K562 (cell line): ENCODE measurements around the gene FAM98C. TPM values are rescaled to one million over a fixed set of nuclear protein-coding genes. Genes with fewer than 3 reads are reported as not detected.

Experiments
- ATAC-seq: fragments of 200-7000 bp; cut with Tn5 transposase; 3 replicates; pipeline ENCODE4 v1.9.1; 2020; ENCODE audit warnings: moderate library complexity
- BruUV-seq: library from RNA; stranded (reverse); fragments of 400-500 nt; replicated peaks from 2 replicates; lab custom pipeline; 2021; lab: Mats Ljungman, UMichigan
- CTCF ChIA-PET: fragments of 300-600 bp; formaldehyde crosslinking; extraction: SDS; loops from one replicate; lab custom pipeline; 2021; ENCODE audit warnings: low intra/inter-chr PET ratio; lab: Yijun Ruan, JAX
- POLR2A ChIA-PET: fragments of 300-600, 350-650 bp; sonication (Branson Sonifier 250); formaldehyde crosslinking; extraction: SDS; loops from one replicate; lab custom pipeline; 2021; ENCODE audit warnings: antibody characterized with exemption, inconsistent platforms; lab: Yijun Ruan, JAX
- DNase-seq, 4 experiments: peaks; one replicate each; pipeline versions ENCODE4 v3.0.0 to v3.0.0-alpha.2; 2011 to 2018; ENCODE audit warnings: low spot score in 3 of 4, mixed read lengths in 3 of 4; ENCODE audit errors: extremely low read depth in 1 of 4
- FAIRE-seq: peaks from 2 replicates; lab custom pipeline; 2011; peaks lifted over from hg19 to GRCh38; lab: Jason Lieb, UNC
- H2AFZ ChIP-seq: 2 replicates; pipeline ENCODE4 v1.6.0; 2011; ENCODE audit warnings: low read depth, low read length, control low read depth, inconsistent platforms
- H3K27ac ChIP-seq: fragments of 200-600 bp; 3 replicates; pipeline ENCODE4 v1.8.0; 2011; ENCODE audit warnings: low read depth, mild to moderate bottlenecking, control low read depth, inconsistent platforms, low read length, moderate library complexity, mixed read lengths; ENCODE audit errors: extremely low read depth
- H3K27me3 ChIP-seq, 2 experiments: fragments of 300-600 bp in 1 of 2; 2 replicates in 1 of 2; 3 replicates in 1 of 2; pipeline versions ENCODE4 v1.6.0 to v1.8.0; 2011; ENCODE audit warnings: inconsistent platforms in 2 of 2, low read length in 2 of 2, mild to moderate bottlenecking in 1 of 2, mixed read lengths in 1 of 2, moderate library complexity in 1 of 2; ENCODE audit not compliant: control insufficient read depth in 2 of 2, insufficient read depth in 2 of 2
- H3K36me3 ChIP-seq: fragments of 300-600 bp; 3 replicates; pipeline ENCODE4 v1.8.0; 2011; ENCODE audit warnings: mild to moderate bottlenecking, low read length, inconsistent platforms; ENCODE audit not compliant: control insufficient read depth, insufficient read depth
- H3K4me1 ChIP-seq, 2 experiments: fragments of 200-600 bp in 1 of 2; replicated peaks in 1 of 2; 2 replicates in 1 of 2; 3 replicates in 1 of 2; pipeline versions ENCODE4 v1.5.1 to v1.8.0; 2011; ENCODE audit warnings: inconsistent platforms in 2 of 2, low read length in 2 of 2, mild to moderate bottlenecking in 1 of 2, mixed read lengths in 1 of 2, moderate library complexity in 1 of 2; ENCODE audit not compliant: control insufficient read depth in 2 of 2, insufficient read depth in 2 of 2
- H3K4me2 ChIP-seq: 2 replicates; pipeline ENCODE4 v1.6.1; 2011; ENCODE audit warnings: low read length, control low read depth, inconsistent platforms, mixed read lengths; ENCODE audit not compliant: insufficient read depth
- H3K4me3 ChIP-seq: fragments of 200-600 bp; sonication (generic), shearing (Covaris generic); 2 replicates; pipeline ENCODE4 v1.5.1; 2016; ENCODE audit warnings: control low read depth, inconsistent platforms
- H3K79me2 ChIP-seq: fragments of 200-600 bp; 3 replicates; pipeline ENCODE4 v1.8.0; 2011; ENCODE audit warnings: low read length, inconsistent platforms; ENCODE audit not compliant: control insufficient read depth, insufficient read depth
- H3K9ac ChIP-seq, 2 experiments: 2 replicates each; pipeline versions ENCODE4 v1.6.0 to v1.6.1; 2011; ENCODE audit warnings: low read depth in 2 of 2, low read length in 2 of 2, control low read depth in 1 of 2, inconsistent platforms in 1 of 2, mild to moderate bottlenecking in 1 of 2, mixed read lengths in 1 of 2; ENCODE audit not compliant: insufficient read depth in 1 of 2
- H3K9me1 ChIP-seq: one replicate; pipeline ENCODE4 v1.6.0; 2011; ENCODE audit warnings: inconsistent platforms, mild to moderate bottlenecking, low read length, moderate library complexity; ENCODE audit not compliant: control insufficient read depth, insufficient read depth
- H3K9me3 ChIP-seq: replicated peaks from 2 replicates; pipeline ENCODE4 v1.5.1; 2011; ENCODE audit warnings: low read depth, low read length, inconsistent platforms; ENCODE audit not compliant: control insufficient read depth, insufficient read depth
- H4K20me1 ChIP-seq: replicated peaks from 2 replicates; pipeline ENCODE4 v1.6.1; 2011; ENCODE audit warnings: low read length, inconsistent platforms, mixed read lengths; ENCODE audit not compliant: control insufficient read depth, insufficient read depth
- BCOR ChIP-seq: fragments of 450-650 bp; IDR thresholded peaks from 2 replicates; pipeline ENCODE4 v1.6.1; 2016
- ESRRA ChIP-seq: fragments of 450-650 bp; IDR thresholded peaks from 2 replicates; pipeline ENCODE4 v1.6.1; 2014; ENCODE audit warnings: low read depth, mild to moderate bottlenecking, moderate library complexity, borderline replicate concordance
- FOS ChIP-seq: IDR thresholded peaks from 3 replicates; pipeline ENCODE4 v1.6.1; 2011; ENCODE audit not compliant: insufficient read length; ENCODE audit errors: extremely low read depth
- GABPB2 ChIP-seq: fragments of 250-450 bp; sonication (Bioruptor Pico); conservative IDR thresholded peaks from 2 replicates; pipeline ENCODE4 v1.5.1; 2021; ENCODE audit warnings: mild to moderate bottlenecking
- HNRNPUL1 ChIP-seq: fragments of 200-400 bp; formaldehyde crosslinking; IDR thresholded peaks from 2 replicates; pipeline ENCODE4 v1.6.1; 2017; ENCODE audit warnings: low read length
- MAZ ChIP-seq, 2 experiments: fragments of 450-650 bp in 1 of 2; sonication (generic) in 1 of 2; formaldehyde crosslinking; IDR thresholded peaks in 1 of 2; conservative IDR thresholded peaks in 1 of 2; 2 replicates each; pipeline versions ENCODE4 v1.4.0 to v1.5.0; 2020; ENCODE audit warnings: mild to moderate bottlenecking in 1 of 2, missing genetic modification reagents in 1 of 2
- MCM3 ChIP-seq: fragments of 450-650 bp; IDR thresholded peaks from 2 replicates; pipeline ENCODE4 v1.6.1; 2016
- SRF ChIP-seq, 2 experiments: fragments of 250-450, 450-650 bp in 1 of 2; sonication (Bioruptor Pico) in 1 of 2; sonication (generic) in 1 of 2; formaldehyde crosslinking; IDR thresholded peaks; 2 replicates each; pipeline versions ENCODE4 v1.5.0 to v1.5.1; 2020 to 2022; ENCODE audit warnings: mild to moderate bottlenecking in 1 of 2, missing genetic modification reagents in 1 of 2
- ZNF175 ChIP-seq: fragments of 200-800 bp; sonication (Bioruptor generic); IDR thresholded peaks from 2 replicates; pipeline ENCODE4 v1.6.1; 2016; ENCODE audit warnings: low read depth, mild to moderate bottlenecking, missing genetic modification characterization, missing compliant biosample characterization
- ZNF668 ChIP-seq: fragments of 250-450 bp; sonication (Bioruptor Pico); IDR thresholded peaks from 2 replicates; pipeline ENCODE4 v1.8.0; 2022; ENCODE audit warnings: mild to moderate bottlenecking, inconsistent platforms
- WGBS: fragments of 100-300 bp; shearing (Covaris generic); methylation state at CpG from one replicate; pipeline ENCODE4 v1.1.6; 2016; ENCODE audit warnings: low coverage, mixed read lengths; ENCODE audit not compliant: insufficient coverage; ENCODE audit errors: missing lambda C conversion rate; 5-methylcytosine and 5-hydroxymethylcytosine counted together
- in situ Hi-C: fragments of 300-500 bp; cut with MboI; formaldehyde crosslinking; loops from 4 replicates; pipeline ENCODE4 v1.15.0; 2018; ENCODE audit warnings: inconsistent platforms, mixed read lengths
- intact Hi-C: fragments of 100-400 bp; cut with micrococcal nuclease; formaldehyde crosslinking; loops from 2 replicates; pipeline ENCODE4 v1.14.2; 2022
- polyA plus RNA-seq, 8 experiments: library from polyadenylated mRNA; depleted of rRNA in 4 of 8; stranded (reverse) in 5 of 8; unstranded in 3 of 8; fragments of >200 nt; fragmentation: Nextera tagmentation in 2 of 8; fragmentation: Illumina TruSeq in 1 of 8; extraction: Ambion mirVana in 2 of 8; extraction: Trizol in 1 of 8; gene quantifications; 2 replicates each; pipeline versions ENCODE4 v1.2.1 to v1.2.3, GENCODE V29; 2011 to 2014; ENCODE audit warnings: inconsistent platforms in 1 of 8, missing spikeins in 1 of 8
- total RNA-seq, 7 experiments: library from RNA; depleted of rRNA in 6 of 7; stranded (reverse); fragments of >200 nt in 6 of 7; fragmentation: Illumina TruSeq in 2 of 7; extraction: Trizol in 2 of 7; gene quantifications; 2 replicates each; pipeline versions ENCODE4 v1.2.1 to v1.2.3, GENCODE V29; 2011 to 2021; ENCODE audit warnings: low replicate concordance in 1 of 7
- TF ChIP-seq, protein P1 (sequence below): fragments of 250-450 bp; sonication (Bioruptor Pico); IDR thresholded peaks from 2 replicates; pipeline ENCODE4 v1.5.0; 2021; ENCODE audit warnings: mild to moderate bottlenecking, borderline replicate concordance
- TF ChIP-seq, protein P2 (sequence below): sonication (generic); formaldehyde crosslinking; IDR thresholded peaks from 2 replicates; pipeline ENCODE4 v1.9.0; 2022; ENCODE audit warnings: mild to moderate bottlenecking, missing genetic modification reagents
- TF ChIP-seq, protein P3 (sequence below), 2 experiments: fragments of 200-800 bp in 1 of 2; sonication (Bioruptor generic) in 1 of 2; sonication (generic) in 1 of 2; formaldehyde crosslinking in 1 of 2; IDR thresholded peaks in 1 of 2; conservative IDR thresholded peaks in 1 of 2; 2 replicates each; pipeline versions ENCODE4 v1.5.0 to v1.6.1; 2016 to 2020; ENCODE audit warnings: missing compliant biosample characterization in 1 of 2, missing genetic modification characterization in 1 of 2, missing genetic modification reagents in 1 of 2

FAM98C gene
- total and polyA plus RNA-seq, 9 of the 15 experiments (the other 6 are each of a cell fraction or from before 2014, with no cell fraction given) = 1.7 to 43.8 (median 13.7) TPM

DNA sequence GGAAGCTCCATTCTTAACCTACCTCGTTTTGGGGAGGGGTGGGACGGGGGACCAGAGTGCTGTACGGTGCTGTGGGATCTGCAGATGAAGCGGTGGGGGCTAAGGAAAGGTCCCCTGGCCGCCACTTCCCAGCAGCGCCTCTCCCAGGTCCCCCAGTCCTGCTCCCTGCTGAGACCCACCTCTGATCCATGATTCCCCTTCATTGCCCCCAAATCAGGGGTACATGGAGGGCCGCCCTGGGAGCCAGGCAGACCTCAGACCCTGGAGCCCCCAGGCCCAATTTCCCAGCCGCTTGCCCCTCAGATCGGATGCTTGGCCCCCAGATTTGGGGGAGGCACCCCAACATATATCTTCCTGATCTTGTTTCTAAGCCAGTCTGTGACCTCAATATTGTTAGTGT, 3.8 kb upstream of the FAM98C start:
- WGBS = 35% methylated on average over 7 of the region's 9 CpGs
- Histone ChIP-seq H4K20me1 (no peaks in the 10 kb centered on the region), H3K27ac (no peak overlapping the region), H3K4me3 (no peak overlapping the region), H3K36me3 (no peaks in the 10 kb centered on the region), H3K79me2 (peaks cover 10% of the 10 kb centered on the region; the same call in 2 of the 3 replicates), H3K9me1 (no peaks in the 10 kb centered on the region), H3K4me2 (no peak overlapping the region), H3K9me3 (0 out of 2 replicates have a peak, but pooled peaks cover 2% of the 10 kb centered on the region), H3K27me3 (no peaks in the 10 kb centered on the region), H3K9ac (peak overlapping the region in 1 of 2 experiments; percentile 71; a peak in 2 of 4 replicates), H3K4me1 (peaks cover 3 to 28% of the 10 kb centered on the region in 2 experiments; a peak in 4 of 5 replicates), H2AFZ (no peak overlapping the region)
- DNase-seq = no peak
- ChIA-PET POLR2A (interaction anchor here (0.5 kb wide), 1 partner anchor 22 kb away, joined by 4 read pairs; no protein-coding TSS in a partner anchor), CTCF (no interaction called here)
- in situ Hi-C loops (no loop called here), intact Hi-C loops (no loop called here)
- no peak for ATAC-seq
- TF ChIP-seq BCOR = no peak
- no peak for TF ChIP-seq GABPB2 (CRISPR knock-in tag)
- TF ChIP-seq, protein P1, sequence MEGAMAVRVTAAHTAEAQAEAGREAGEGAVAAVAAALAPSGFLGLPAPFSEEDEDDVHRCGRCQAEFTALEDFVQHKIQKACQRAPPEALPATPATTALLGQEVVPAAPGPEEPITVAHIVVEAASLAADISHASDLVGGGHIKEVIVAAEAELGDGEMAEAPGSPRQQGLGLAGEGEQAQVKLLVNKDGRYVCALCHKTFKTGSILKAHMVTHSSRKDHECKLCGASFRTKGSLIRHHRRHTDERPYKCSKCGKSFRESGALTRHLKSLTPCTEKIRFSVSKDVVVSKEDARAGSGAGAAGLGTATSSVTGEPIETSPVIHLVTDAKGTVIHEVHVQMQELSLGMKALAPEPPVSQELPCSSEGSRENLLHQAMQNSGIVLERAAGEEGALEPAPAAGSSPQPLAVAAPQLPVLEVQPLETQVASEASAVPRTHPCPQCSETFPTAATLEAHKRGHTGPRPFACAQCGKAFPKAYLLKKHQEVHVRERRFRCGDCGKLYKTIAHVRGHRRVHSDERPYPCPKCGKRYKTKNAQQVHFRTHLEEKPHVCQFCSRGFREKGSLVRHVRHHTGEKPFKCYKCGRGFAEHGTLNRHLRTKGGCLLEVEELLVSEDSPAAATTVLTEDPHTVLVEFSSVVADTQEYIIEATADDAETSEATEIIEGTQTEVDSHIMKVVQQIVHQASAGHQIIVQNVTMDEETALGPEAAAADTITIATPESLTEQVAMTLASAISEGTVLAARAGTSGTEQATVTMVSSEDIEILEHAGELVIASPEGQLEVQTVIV (CRISPR knock-in tag) = no peak
- TF ChIP-seq SRF (CRISPR knock-in tag; IDR thresholded peaks at IDR 0.05) = no peak
- no peak for TF ChIP-seq ZNF668 (CRISPR knock-in tag)
- no peak for TF ChIP-seq MAZ (CRISPR knock-in tag; conservative IDR thresholded peaks at IDR 0.05 in 1 of 2, IDR thresholded peaks at IDR 0.05 in 1 of 2)
- TF ChIP-seq, protein P2, sequence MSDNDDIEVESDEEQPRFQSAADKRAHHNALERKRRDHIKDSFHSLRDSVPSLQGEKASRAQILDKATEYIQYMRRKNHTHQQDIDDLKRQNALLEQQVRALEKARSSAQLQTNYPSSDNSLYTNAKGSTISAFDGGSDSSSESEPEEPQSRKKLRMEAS (CRISPR knock-in tag) = no peak
- no peak for TF ChIP-seq HNRNPUL1
- TF ChIP-seq FOS = no peak
- TF ChIP-seq, protein P3, sequence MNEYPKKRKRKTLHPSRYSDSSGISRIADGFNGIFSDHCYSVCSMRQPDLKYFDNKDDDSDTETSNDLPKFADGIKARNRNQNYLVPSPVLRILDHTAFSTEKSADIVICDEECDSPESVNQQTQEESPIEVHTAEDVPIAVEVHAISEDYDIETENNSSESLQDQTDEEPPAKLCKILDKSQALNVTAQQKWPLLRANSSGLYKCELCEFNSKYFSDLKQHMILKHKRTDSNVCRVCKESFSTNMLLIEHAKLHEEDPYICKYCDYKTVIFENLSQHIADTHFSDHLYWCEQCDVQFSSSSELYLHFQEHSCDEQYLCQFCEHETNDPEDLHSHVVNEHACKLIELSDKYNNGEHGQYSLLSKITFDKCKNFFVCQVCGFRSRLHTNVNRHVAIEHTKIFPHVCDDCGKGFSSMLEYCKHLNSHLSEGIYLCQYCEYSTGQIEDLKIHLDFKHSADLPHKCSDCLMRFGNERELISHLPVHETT (CRISPR knock-in tag; conservative IDR thresholded peaks at IDR 0.05 in 1 of 2, IDR thresholded peaks at IDR 0.05 in 1 of 2) = no peak
- TF ChIP-seq ZNF175 = no peak
- TF ChIP-seq ESRRA = no peak
- no peak for TF ChIP-seq MCM3
- no peak for FAIRE-seq
- no TSS peak for BruUV-seq
